ENCODE data around the gene BASP1. TPM values are rescaled to one million over a fixed set of nuclear protein-coding genes. Genes with fewer than 3 reads are reported as not detected.
"Not testable (repeated sequence)": the region's sequence is repeated elsewhere in the genome, so short reads cannot be mapped to it uniquely, and the experiment has no call there.

The BASP1 gene
- total and polyA plus RNA-seq, 2 donors: 40.8 to 41.0 TPM

- Histone ChIP-seq H3K36me3 (ENCODE audit: insufficient read depth) (no peaks in the 10 kb centered on the region), H3K4me3 (ENCODE audit: low read depth, low read length) (no peak overlapping the region), H3K4me1 (ENCODE audit: insufficient read depth) (no peaks in the 10 kb centered on the region), H3K27ac (ENCODE audit: low read depth) (no peak overlapping the region)
- DNase-seq (ENCODE audit: extremely low spot score): no peak
- WGBS: 85% methylated on average over 2 of the region's 2 CpGs
These were observed 41.0 kb downstream of the BASP1 start for GRCh38 chr5:17258431-17258830.

- not testable (repeated sequence) for H3K4me1 ChIP-seq (ENCODE audit: insufficient read depth); H3K27ac ChIP-seq (ENCODE audit: low read depth); H3K36me3 ChIP-seq (ENCODE audit: insufficient read depth); DNase-seq (ENCODE audit: extremely low spot score); H3K4me3 ChIP-seq (ENCODE audit: low read depth, low read length)
- WGBS: 95% methylated on average over 4 of the region's 4 CpGs
These were observed 41.6 kb downstream of the BASP1 start for GRCh38 chr5:17259012-17259411.

- WGBS: 84% methylated on average over 5 of the region's 5 CpGs
These were observed 42.3 kb downstream of the BASP1 start for GRCh38 chr5:17259630-17260257.

GRCh38 chr5:17260549-17260948, 43.1 kb downstream of the BASP1 start:
- WGBS: 85% methylated on average over 5 of the region's 5 CpGs
- H3K4me3 ChIP-seq (ENCODE audit: low read depth, low read length): no peak overlapping the region
- no peak for DNase-seq (ENCODE audit: extremely low spot score)
- no peaks in the 10 kb centered on the region for H3K36me3 ChIP-seq (ENCODE audit: insufficient read depth)
- H3K27ac ChIP-seq (ENCODE audit: low read depth): no peak overlapping the region
- no peaks in the 10 kb centered on the region for H3K4me1 ChIP-seq (ENCODE audit: insufficient read depth)

More at GRCh38 chr5:17259630-17260257, 42.3 kb downstream of the BASP1 start:
- no peaks in the 10 kb centered on the region for H3K4me1 ChIP-seq (ENCODE audit: insufficient read depth)
- no peaks in the 10 kb centered on the region for H3K36me3 ChIP-seq (ENCODE audit: insufficient read depth)
- no peak overlapping the region for H3K4me3 ChIP-seq (ENCODE audit: low read depth, low read length)
- DNase-seq (ENCODE audit: extremely low spot score): no peak
- no peak overlapping the region for H3K27ac ChIP-seq (ENCODE audit: low read depth)

GRCh38 chr5:17261075-17261474, 43.6 kb downstream of the BASP1 start:
- DNase-seq (ENCODE audit: extremely low spot score): no peak
- H3K36me3 ChIP-seq (ENCODE audit: insufficient read depth): no peaks in the 10 kb centered on the region
- H3K27ac ChIP-seq (ENCODE audit: low read depth): no peak overlapping the region
- no peaks in the 10 kb centered on the region for H3K4me1 ChIP-seq (ENCODE audit: insufficient read depth)
- 54% methylated on average over 3 of the region's 3 CpGs for WGBS
- H3K4me3 ChIP-seq (ENCODE audit: low read depth, low read length): no peak overlapping the region

- WGBS: 97% methylated on average over 2 of the region's 2 CpGs
- no peak overlapping the region for H3K4me3 ChIP-seq (ENCODE audit: low read depth, low read length)
- no peak for DNase-seq (ENCODE audit: extremely low spot score)
- no peak overlapping the region for H3K27ac ChIP-seq (ENCODE audit: low read depth)
- H3K36me3 ChIP-seq (ENCODE audit: insufficient read depth): no peaks in the 10 kb centered on the region
- H3K4me1 ChIP-seq (ENCODE audit: insufficient read depth): no peaks in the 10 kb centered on the region
These were observed 47.6 kb downstream of the BASP1 start for GRCh38 chr5:17265041-17265440.

GRCh38 chr5:17267106-17267505, 49.7 kb downstream of the BASP1 start:
- Histone ChIP-seq H3K4me3 (ENCODE audit: low read depth, low read length) (no peak overlapping the region), H3K27ac (ENCODE audit: low read depth) (no peak overlapping the region), H3K4me1 (ENCODE audit: insufficient read depth) (no peaks in the 10 kb centered on the region), H3K36me3 (ENCODE audit: insufficient read depth) (no peaks in the 10 kb centered on the region)
- DNase-seq (ENCODE audit: extremely low spot score): no peak
- WGBS: 96% methylated on average over 5 of the region's 5 CpGs

- no peaks in the 10 kb centered on the region for H3K4me1 ChIP-seq (ENCODE audit: insufficient read depth)
- 63% methylated on average over 6 of the region's 6 CpGs for WGBS
- no peaks in the 10 kb centered on the region for H3K36me3 ChIP-seq (ENCODE audit: insufficient read depth)
- no peak overlapping the region for H3K4me3 ChIP-seq (ENCODE audit: low read depth, low read length)
- DNase-seq (ENCODE audit: extremely low spot score): no peak
- H3K27ac ChIP-seq (ENCODE audit: low read depth): no peak overlapping the region
These were observed 51.8 kb downstream of the BASP1 start for GRCh38 chr5:17269201-17269600.

GRCh38 chr5:17272111-17272510, 54.7 kb downstream of the BASP1 start:
- H3K27ac ChIP-seq (ENCODE audit: low read depth): no peak overlapping the region
- H3K4me1 ChIP-seq (ENCODE audit: insufficient read depth): no peaks in the 10 kb centered on the region
- no peaks in the 10 kb centered on the region for H3K36me3 ChIP-seq (ENCODE audit: insufficient read depth)
- 92% methylated on average over 3 of the region's 3 CpGs for WGBS
- H3K4me3 ChIP-seq (ENCODE audit: low read depth, low read length): no peak overlapping the region
- no peak for DNase-seq (ENCODE audit: extremely low spot score)

GRCh38 chr5:17275289-17276158, 58.1 kb downstream of the BASP1 start:
- DNase-seq (ENCODE audit: extremely low spot score): no peak
- H3K27ac ChIP-seq (ENCODE audit: low read depth): no peak overlapping the region
- no peaks in the 10 kb centered on the region for H3K36me3 ChIP-seq (ENCODE audit: insufficient read depth)
- WGBS: 98% methylated on average over 57 of the region's 57 CpGs
- H3K4me3 ChIP-seq (ENCODE audit: low read depth, low read length): no peak overlapping the region
- no peaks in the 10 kb centered on the region for H3K4me1 ChIP-seq (ENCODE audit: insufficient read depth)

- WGBS: 90% methylated on average over 3 of the region's 3 CpGs
- H3K36me3 ChIP-seq (ENCODE audit: insufficient read depth): no peaks in the 10 kb centered on the region
- no peak overlapping the region for H3K4me3 ChIP-seq (ENCODE audit: low read depth, low read length)
- H3K4me1 ChIP-seq (ENCODE audit: insufficient read depth): no peaks in the 10 kb centered on the region
- no peak for DNase-seq (ENCODE audit: extremely low spot score)
- H3K27ac ChIP-seq (ENCODE audit: low read depth): no peak overlapping the region
These were observed 59.0 kb downstream of the BASP1 start for GRCh38 chr5:17276445-17276844.

- no peak for DNase-seq (ENCODE audit: extremely low spot score)
- WGBS: 93% methylated on average over 5 of the region's 5 CpGs
- Histone ChIP-seq H3K36me3 (ENCODE audit: insufficient read depth) (no peaks in the 10 kb centered on the region), H3K4me1 (ENCODE audit: insufficient read depth) (no peaks in the 10 kb centered on the region), H3K4me3 (ENCODE audit: low read depth, low read length) (no peak overlapping the region), H3K27ac (ENCODE audit: low read depth) (no peak overlapping the region)
These were observed 60.5 kb downstream of the BASP1 start for GRCh38 chr5:17277907-17278306.

- Histone ChIP-seq H3K4me3 (ENCODE audit: low read depth, low read length) (no peak overlapping the region), H3K27ac (ENCODE audit: low read depth) (no peak overlapping the region), H3K36me3 (ENCODE audit: insufficient read depth) (no peaks in the 10 kb centered on the region), H3K4me1 (ENCODE audit: insufficient read depth) (no peaks in the 10 kb centered on the region)
- 90% methylated on average over 7 of the region's 7 CpGs for WGBS
- DNase-seq (ENCODE audit: extremely low spot score): no peak
These were observed 61.5 kb downstream of the BASP1 start for GRCh38 chr5:17278931-17279330.

GRCh38 chr5:17279487-17279886, 62.1 kb downstream of the BASP1 start:
- Histone ChIP-seq H3K27ac (ENCODE audit: low read depth) (no peak overlapping the region), H3K4me1 (ENCODE audit: insufficient read depth) (no peaks in the 10 kb centered on the region), H3K36me3 (ENCODE audit: insufficient read depth) (no peaks in the 10 kb centered on the region), H3K4me3 (ENCODE audit: low read depth, low read length) (no peak overlapping the region)
- 92% methylated on average over 2 of the region's 2 CpGs for WGBS
- DNase-seq (ENCODE audit: extremely low spot score): no peak
